GM19455 (cell line): ENCODE data around the gene RASAL2.
"Not testable (repeated sequence)": the region's sequence is repeated elsewhere in the genome, so short reads cannot be mapped to it uniquely, and the experiment has no call there.

ENCODE experiments used
- ATAC-seq: cut with Tn5 transposase; IDR thresholded peaks from one replicate; pipeline ENCODE4 v1.9.1; 2021; ENCODE audit not compliant: unreplicated experiment

The RASAL2 gene

GRCh38 chr1:178155481-178156255, 61.8 kb downstream of the RASAL2 start:
- ATAC-seq = no peak

- no peak for ATAC-seq
These were observed 67.0 kb downstream of the RASAL2 start for GRCh38 chr1:178160736-178161475.

GRCh38 chr1:178161516-178161915, 67.6 kb downstream of the RASAL2 start:
- no peak for ATAC-seq

- no peak for ATAC-seq
These were observed 71.3 kb downstream of the RASAL2 start for GRCh38 chr1:178165196-178165595.

GRCh38 chr1:178166429-178167024, 72.6 kb downstream of the RASAL2 start:
- ATAC-seq = no peak

- ATAC-seq = no peak
These were observed 74.6 kb downstream of the RASAL2 start for GRCh38 chr1:178168536-178168935.

GRCh38 chr1:178169649-178170048, 75.7 kb downstream of the RASAL2 start:
- no peak for ATAC-seq

GRCh38 chr1:178172939-178173338, 79.0 kb downstream of the RASAL2 start:
- no peak for ATAC-seq

- no peak for ATAC-seq
These were observed 80.6 kb downstream of the RASAL2 start for GRCh38 chr1:178174539-178174938.

- ATAC-seq = no peak
These were observed 86.5 kb downstream of the RASAL2 start for GRCh38 chr1:178180405-178180804.

- no peak for ATAC-seq
These were observed 89.9 kb downstream of the RASAL2 start for GRCh38 chr1:178183796-178184195.

GRCh38 chr1:178188306-178188705, 94.4 kb downstream of the RASAL2 start:
- ATAC-seq = no peak

- ATAC-seq = no peak
These were observed 95.9 kb downstream of the RASAL2 start for GRCh38 chr1:178189814-178190213.

- ATAC-seq = no peak
These were observed 97.0 kb downstream of the RASAL2 start for GRCh38 chr1:178190881-178191280.

GRCh38 chr1:178192686-178193085, 98.8 kb downstream of the RASAL2 start:
- no peak for ATAC-seq

GRCh38 chr1:178196631-178197030, 102.7 kb downstream of the RASAL2 start:
- ATAC-seq = no peak

- not testable (repeated sequence) for ATAC-seq
These were observed 108.2 kb downstream of the RASAL2 start for GRCh38 chr1:178202095-178202494.

GRCh38 chr1:178202546-178202945, 108.6 kb downstream of the RASAL2 start:
- not testable (repeated sequence) for ATAC-seq

GRCh38 chr1:178208269-178208856, 114.5 kb downstream of the RASAL2 start:
- not testable (repeated sequence) for ATAC-seq

- ATAC-seq = no peak
These were observed 116.0 kb downstream of the RASAL2 start for GRCh38 chr1:178209935-178210334.

GRCh38 chr1:178218550-178218949, 124.6 kb downstream of the RASAL2 start:
- no peak for ATAC-seq

GRCh38 chr1:178220094-178220493, 126.2 kb downstream of the RASAL2 start:
- ATAC-seq = no peak
